ENCODE measurements around the gene INPP5E.
"Not testable (repeated sequence)": the region's sequence is repeated elsewhere in the genome, so short reads cannot be mapped to it uniquely, and the experiment has no call there.

Gene INPP5E

GRCh38 chr9:136419092-136419420, 20.6 kb downstream of the INPP5E start:
- no peaks in the 10 kb centered on the region for H3K27me3 Mint-ChIP-seq
- DNase-seq (ENCODE audit: low spot score in 2 of 2) (no peak), ATAC-seq (ENCODE audit: low read depth) (no peak)
- H3K9me3 Mint-ChIP-seq: no peaks in the 10 kb centered on the region
- no peak overlapping the region for H3K4me3 Mint-ChIP-seq
- H3K27ac Mint-ChIP-seq: no peak overlapping the region
- H3K4me1 Mint-ChIP-seq: no peaks in the 10 kb centered on the region
- peaks cover 24% of the 10 kb centered on the region for H3K36me3 Mint-ChIP-seq

GRCh38 chr9:136418182-136419091, 21.2 kb downstream of the INPP5E start:
- Mint-ChIP-seq H3K27ac (no peak overlapping the region), H3K36me3 (peaks cover 31% of the 10 kb centered on the region)

GRCh38 chr9:136416914-136417313, 22.7 kb downstream of the INPP5E start:
- H3K27me3 Mint-ChIP-seq: no peaks in the 10 kb centered on the region
- no peaks in the 10 kb centered on the region for H3K9me3 Mint-ChIP-seq
- H3K27ac Mint-ChIP-seq: no peak overlapping the region
- no peak overlapping the region for H3K4me3 Mint-ChIP-seq
- ATAC-seq (ENCODE audit: low read depth) (no peak), DNase-seq (ENCODE audit: low spot score in 2 of 2) (no peak)
- no peaks in the 10 kb centered on the region for H3K4me1 Mint-ChIP-seq
- peaks cover 31% of the 10 kb centered on the region for H3K36me3 Mint-ChIP-seq

More at GRCh38 chr9:136418182-136419091, 21.2 kb downstream of the INPP5E start:
- no peaks in the 10 kb centered on the region for H3K9me3 Mint-ChIP-seq
- no peak for ATAC-seq (ENCODE audit: low read depth)
- DNase-seq (ENCODE audit: low spot score in 2 of 2): no peak
- no peak overlapping the region for H3K4me3 Mint-ChIP-seq
- no peaks in the 10 kb centered on the region for H3K27me3 Mint-ChIP-seq
- no peaks in the 10 kb centered on the region for H3K4me1 Mint-ChIP-seq

- no peak overlapping the region for H3K27ac Mint-ChIP-seq
- no peak overlapping the region for H3K4me3 Mint-ChIP-seq
- peaks cover 31% of the 10 kb centered on the region for H3K36me3 Mint-ChIP-seq
These were observed 23.2 kb downstream of the INPP5E start for GRCh38 chr9:136416427-136416826.

GRCh38 chr9:136412962-136413361, 26.7 kb downstream of the INPP5E start:
- Mint-ChIP-seq H3K27me3 (no peaks in the 10 kb centered on the region), H3K36me3 (peaks cover 32% of the 10 kb centered on the region), H3K4me3 (no peak overlapping the region), H3K4me1 (peaks cover 21% of the 10 kb centered on the region), H3K9me3 (peaks cover 5% of the 10 kb centered on the region), H3K27ac (no peak overlapping the region)
- no peak for DNase-seq (ENCODE audit: low spot score in 2 of 2)
- no peak for ATAC-seq (ENCODE audit: low read depth)

More at GRCh38 chr9:136416427-136416826, 23.2 kb downstream of the INPP5E start:
- ATAC-seq (ENCODE audit: low read depth): no peak
- Mint-ChIP-seq H3K9me3 (no peaks in the 10 kb centered on the region), H3K27me3 (no peaks in the 10 kb centered on the region), H3K4me1 (peaks cover 2% of the 10 kb centered on the region)
- DNase-seq (ENCODE audit: low spot score in 2 of 2): no peak

- peak overlapping the region; percentile 82 for H3K4me3 Mint-ChIP-seq
- DNase-seq (ENCODE audit: low spot score in 2 of 2): no peak
- H3K4me1 Mint-ChIP-seq: peaks cover 25% of the 10 kb centered on the region
- peaks cover 5% of the 10 kb centered on the region for H3K9me3 Mint-ChIP-seq
- H3K27me3 Mint-ChIP-seq: no peaks in the 10 kb centered on the region
- peaks cover 31% of the 10 kb centered on the region for H3K36me3 Mint-ChIP-seq
- no peak for ATAC-seq (ENCODE audit: low read depth)
- peak overlapping the region; percentile 94 for H3K27ac Mint-ChIP-seq
These were observed 28.3 kb downstream of the INPP5E start for GRCh38 chr9:136411378-136411777.

- H3K27me3 Mint-ChIP-seq: no peaks in the 10 kb centered on the region
- H3K9me3 Mint-ChIP-seq: peaks cover 5% of the 10 kb centered on the region
- H3K4me1 Mint-ChIP-seq: peaks cover 25% of the 10 kb centered on the region
- ATAC-seq (ENCODE audit: low read depth): peak; percentile 83
- peak within 1 kb of the TSS; percentile 88 for H3K4me3 Mint-ChIP-seq
- H3K27ac Mint-ChIP-seq: peak within 1 kb of the TSS; percentile 94
- peak; percentile 95 to 97 for DNase-seq (ENCODE audit: low spot score in 2 of 2)
- H3K36me3 Mint-ChIP-seq: peaks cover 28% of the 10 kb centered on the region
These were observed 29.0 kb downstream of the INPP5E start, which contains the start of the genes ENTR1 and PMPCA for GRCh38 chr9:136410500-136411287. TSS of gene ENTR1 (minus strand) at chr9:136410614. CDS start at chr9:136410397, 217 bp downstream. TSS of gene PMPCA (plus strand) at chr9:136410658. CDS start at chr9:136410669, 11 bp downstream.

- H3K36me3 Mint-ChIP-seq: peaks cover 26% of the 10 kb centered on the region
- ATAC-seq (ENCODE audit: low read depth): peak; percentile 39
These were observed 29.8 kb downstream of the INPP5E start for GRCh38 chr9:136409557-136410455.

GRCh38 chr9:136407911-136408310, 31.7 kb downstream of the INPP5E start:
- H3K9me3 Mint-ChIP-seq: peaks cover 5% of the 10 kb centered on the region
- DNase-seq (ENCODE audit: low spot score in 2 of 2) (no peak), ATAC-seq (ENCODE audit: low read depth) (no peak)
- H3K36me3 Mint-ChIP-seq: peaks cover 12% of the 10 kb centered on the region
- H3K4me1 Mint-ChIP-seq: peaks cover 42% of the 10 kb centered on the region
- H3K27ac Mint-ChIP-seq: peak overlapping the region; percentile 68
- no peaks in the 10 kb centered on the region for H3K27me3 Mint-ChIP-seq
- no peak overlapping the region for H3K4me3 Mint-ChIP-seq

More at GRCh38 chr9:136409557-136410455, 29.8 kb downstream of the INPP5E start:
- H3K4me1 Mint-ChIP-seq: peaks cover 29% of the 10 kb centered on the region
- H3K9me3 Mint-ChIP-seq: peaks cover 5% of the 10 kb centered on the region
- H3K27me3 Mint-ChIP-seq: no peaks in the 10 kb centered on the region
- peak overlapping the region; percentile 88 for H3K4me3 Mint-ChIP-seq
- peak in 1 of 2 donors; percentile 45 for DNase-seq (ENCODE audit: low spot score in 2 of 2)
- peak overlapping the region; percentile 94 for H3K27ac Mint-ChIP-seq

- not testable (repeated sequence) for H3K27ac Mint-ChIP-seq; H3K4me3 Mint-ChIP-seq; ATAC-seq (ENCODE audit: low read depth); H3K27me3 Mint-ChIP-seq; H3K9me3 Mint-ChIP-seq; DNase-seq (ENCODE audit: low spot score in 2 of 2)
- Mint-ChIP-seq H3K4me1 (peaks cover 42% of the 10 kb centered on the region), H3K36me3 (peaks cover 12% of the 10 kb centered on the region)
These were observed 32.6 kb downstream of the INPP5E start for GRCh38 chr9:136407061-136407460.

- H3K27me3 Mint-ChIP-seq; H3K27ac Mint-ChIP-seq; ATAC-seq (ENCODE audit: low read depth); H3K9me3 Mint-ChIP-seq; DNase-seq (ENCODE audit: low spot score in 2 of 2); H3K4me3 Mint-ChIP-seq: not testable (repeated sequence)
- H3K4me1 Mint-ChIP-seq: peaks cover 39% of the 10 kb centered on the region
- peaks cover 12% of the 10 kb centered on the region for H3K36me3 Mint-ChIP-seq
These were observed 33.7 kb downstream of the INPP5E start for GRCh38 chr9:136405904-136406303.

- Mint-ChIP-seq H3K4me1 (peaks cover 39% of the 10 kb centered on the region), H3K36me3 (peaks cover 12% of the 10 kb centered on the region), H3K4me3 (no peak overlapping the region), H3K9me3 (peaks cover 5% of the 10 kb centered on the region), H3K27ac (peak overlapping the region; percentile 95), H3K27me3 (no peaks in the 10 kb centered on the region)
- ATAC-seq (ENCODE audit: low read depth) (no peak), DNase-seq (ENCODE audit: low spot score in 2 of 2) (no peak)
These were observed 34.2 kb downstream of the INPP5E start for GRCh38 chr9:136405481-136405880.

GRCh38 chr9:136404801-136405136, 34.9 kb downstream of the INPP5E start:
- ATAC-seq (ENCODE audit: low read depth): no peak
- H3K9me3 Mint-ChIP-seq: peaks cover 5% of the 10 kb centered on the region
- peak overlapping the region; percentile 95 for H3K27ac Mint-ChIP-seq
- H3K4me3 Mint-ChIP-seq: peak overlapping the region; percentile 72
- H3K36me3 Mint-ChIP-seq: peaks cover 12% of the 10 kb centered on the region
- no peaks in the 10 kb centered on the region for H3K27me3 Mint-ChIP-seq
- no peak for DNase-seq (ENCODE audit: low spot score in 2 of 2)
- H3K4me1 Mint-ChIP-seq: peaks cover 36% of the 10 kb centered on the region

Data from memory B cell (primary cell).